ENCODE measurements around the gene FAM228B. TPM values are rescaled to one million over a fixed set of nuclear protein-coding genes. Genes with fewer than 3 reads are reported as not detected.

FAM228B gene
- total and polyA plus RNA-seq, 9 donors, result 24.6 to 76.8 (median 68.8) TPM

DNA sequence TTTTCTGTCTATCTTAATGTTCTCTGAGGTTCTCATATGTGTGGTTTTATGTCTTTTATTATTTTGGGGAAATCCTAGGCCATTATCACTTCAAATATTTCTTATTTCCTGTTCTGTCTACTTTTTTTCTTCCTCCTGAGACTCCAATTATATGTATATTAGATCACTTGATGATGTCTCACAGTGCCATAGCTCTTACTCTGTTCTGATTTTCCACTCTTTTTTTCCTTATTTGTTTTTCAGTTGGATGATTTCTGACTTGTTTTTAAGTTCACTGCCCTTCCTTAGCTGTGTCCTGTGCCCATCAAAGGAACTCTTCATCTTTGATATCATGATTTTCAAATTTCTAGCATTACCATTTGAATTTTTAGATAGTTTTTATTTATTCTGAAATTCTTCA, 24.1 kb downstream of the FAM228B start:
- Histone ChIP-seq H3K9me3 (no peaks in the 10 kb centered on the region), H3K36me3 (no peaks in the 10 kb centered on the region), H3K27me3 (no peaks in the 10 kb centered on the region), H3K27ac (no peak overlapping the region), H3K4me1 (ENCODE audit: insufficient read depth) (no peaks in the 10 kb centered on the region), H3K4me3 (no peak overlapping the region)
- no peak for DNase-seq
- no peak for TF ChIP-seq EP300 (IDR thresholded peaks at IDR 0.05)
- no peak for TF ChIP-seq POLR2A (IDR thresholded peaks at IDR 0.05)
- TF ChIP-seq, protein P1, sequence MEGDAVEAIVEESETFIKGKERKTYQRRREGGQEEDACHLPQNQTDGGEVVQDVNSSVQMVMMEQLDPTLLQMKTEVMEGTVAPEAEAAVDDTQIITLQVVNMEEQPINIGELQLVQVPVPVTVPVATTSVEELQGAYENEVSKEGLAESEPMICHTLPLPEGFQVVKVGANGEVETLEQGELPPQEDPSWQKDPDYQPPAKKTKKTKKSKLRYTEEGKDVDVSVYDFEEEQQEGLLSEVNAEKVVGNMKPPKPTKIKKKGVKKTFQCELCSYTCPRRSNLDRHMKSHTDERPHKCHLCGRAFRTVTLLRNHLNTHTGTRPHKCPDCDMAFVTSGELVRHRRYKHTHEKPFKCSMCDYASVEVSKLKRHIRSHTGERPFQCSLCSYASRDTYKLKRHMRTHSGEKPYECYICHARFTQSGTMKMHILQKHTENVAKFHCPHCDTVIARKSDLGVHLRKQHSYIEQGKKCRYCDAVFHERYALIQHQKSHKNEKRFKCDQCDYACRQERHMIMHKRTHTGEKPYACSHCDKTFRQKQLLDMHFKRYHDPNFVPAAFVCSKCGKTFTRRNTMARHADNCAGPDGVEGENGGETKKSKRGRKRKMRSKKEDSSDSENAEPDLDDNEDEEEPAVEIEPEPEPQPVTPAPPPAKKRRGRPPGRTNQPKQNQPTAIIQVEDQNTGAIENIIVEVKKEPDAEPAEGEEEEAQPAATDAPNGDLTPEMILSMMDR (IDR thresholded peaks at IDR 0.05), result no peak
- intact Hi-C loops (cut with DNase I), result no loop called here

DNA sequence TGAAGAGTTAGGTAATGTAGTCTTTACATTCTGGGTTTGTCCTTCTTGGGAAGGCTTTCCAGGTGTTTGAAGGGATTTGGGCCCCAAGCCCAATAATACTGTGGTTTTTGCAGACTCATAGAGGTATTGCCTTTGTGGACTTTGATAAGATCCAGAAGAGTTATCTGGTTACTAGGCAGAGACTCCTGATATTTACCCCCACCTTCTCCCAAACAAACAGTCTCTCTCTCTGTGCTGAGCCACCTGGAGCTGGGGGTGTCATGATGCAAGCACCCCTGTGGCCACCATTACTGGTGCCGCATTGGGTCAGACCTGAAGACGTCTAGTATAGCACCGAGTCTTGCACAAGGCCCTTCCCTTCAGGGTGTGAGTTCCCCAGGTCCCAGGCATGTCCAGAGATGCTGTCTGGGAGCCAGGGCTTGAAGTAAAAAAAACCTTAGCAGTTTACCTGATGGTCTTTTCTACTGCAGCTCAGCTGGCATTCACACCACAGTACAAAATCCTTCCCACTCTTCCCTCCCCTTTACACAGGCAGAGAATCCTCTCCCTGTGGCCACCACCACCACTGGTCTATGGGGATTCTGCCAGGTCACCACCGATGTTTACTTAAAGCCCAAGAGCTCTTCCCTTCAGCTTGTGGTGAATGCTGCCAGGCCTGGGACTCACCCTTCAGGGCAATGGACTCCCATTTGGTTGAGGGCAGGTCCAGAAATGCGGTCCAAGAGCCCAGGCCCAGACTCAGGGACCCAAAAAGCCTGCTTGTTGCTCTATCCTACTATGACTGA, 29.3 kb downstream of the FAM228B start:
- Histone ChIP-seq H3K27me3 (no peaks in the 10 kb centered on the region), H3K4me3 (no peak overlapping the region), H3K9me3 (no peaks in the 10 kb centered on the region), H3K27ac (no peak overlapping the region), H3K36me3 (no peaks in the 10 kb centered on the region), H3K4me1 (ENCODE audit: insufficient read depth) (no peaks in the 10 kb centered on the region)
- TF ChIP-seq POLR2A (IDR thresholded peaks at IDR 0.05) (no peak), EP300 (IDR thresholded peaks at IDR 0.05) (no peak)
- TF ChIP-seq, protein P1 (IDR thresholded peaks at IDR 0.05), result no peak
- intact Hi-C loops (cut with DNase I), result no loop called here
- WGBS, 3 donors, result 92 to 95% (median 93%) methylated on average over 5 of the region's 5 CpGs
- DNase-seq, result no peak

DNA sequence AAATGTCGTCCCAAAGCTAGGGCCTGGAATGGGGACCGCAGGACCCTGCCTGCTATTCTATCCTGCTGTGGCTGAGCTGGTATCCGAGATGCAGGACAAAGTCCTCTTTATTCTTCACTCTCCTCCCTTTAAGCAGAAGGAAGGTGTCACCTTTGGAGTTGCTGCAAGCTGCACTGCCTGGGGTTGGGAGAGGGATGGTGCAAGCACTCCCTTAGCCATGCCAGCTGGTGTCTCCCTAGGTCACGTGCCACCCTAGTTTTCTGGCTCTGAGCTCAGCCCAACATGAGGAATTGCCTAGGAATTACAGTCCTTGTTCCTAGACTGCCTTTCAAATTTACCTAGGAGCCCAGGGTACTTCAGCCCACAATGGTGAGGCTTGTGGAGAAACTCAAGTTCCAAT, 30.2 kb downstream of the FAM228B start:
- TF ChIP-seq, protein P1 (IDR thresholded peaks at IDR 0.05), result no peak
- TF ChIP-seq POLR2A (IDR thresholded peaks at IDR 0.05) (no peak), EP300 (IDR thresholded peaks at IDR 0.05) (no peak)
- H3K36me3 ChIP-seq, result no peaks in the 10 kb centered on the region
- intact Hi-C loops (cut with DNase I), result no loop called here
- no peak overlapping the region for H3K27ac ChIP-seq
- no peaks in the 10 kb centered on the region for H3K4me1 ChIP-seq (ENCODE audit: insufficient read depth)
- no peak overlapping the region for H3K4me3 ChIP-seq
- no peaks in the 10 kb centered on the region for H3K27me3 ChIP-seq
- no peaks in the 10 kb centered on the region for H3K9me3 ChIP-seq
- WGBS, 3 donors, result 92 to 97% (median 93%) methylated on average over 4 of the region's 4 CpGs
- no peak for DNase-seq

DNA sequence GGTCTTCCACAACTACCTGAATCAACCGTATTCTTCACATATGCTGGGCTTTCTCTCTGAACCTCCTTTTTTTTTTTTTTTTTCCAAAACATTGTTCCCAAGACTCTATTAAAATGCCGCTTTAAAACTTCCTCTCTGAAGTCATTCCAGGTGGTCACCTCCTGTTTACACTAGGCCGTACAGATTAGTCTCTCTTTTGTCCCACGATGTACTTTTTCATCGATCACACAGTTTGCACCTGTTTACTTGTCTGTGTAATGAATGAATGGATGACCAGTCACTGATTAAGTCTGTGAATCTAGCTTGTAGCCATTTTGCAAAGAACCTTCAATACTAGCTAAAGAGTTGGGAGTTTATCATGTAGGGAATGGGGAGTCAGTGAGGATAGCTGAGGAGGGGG, 34.9 kb downstream of the FAM228B start:
- no peaks in the 10 kb centered on the region for H3K36me3 ChIP-seq
- intact Hi-C loops (cut with DNase I), result no loop called here
- TF ChIP-seq, protein P1 (IDR thresholded peaks at IDR 0.05), result no peak
- TF ChIP-seq EP300 (IDR thresholded peaks at IDR 0.05) (no peak), POLR2A (IDR thresholded peaks at IDR 0.05) (no peak)

More for the DNA sequence above, 34.9 kb downstream of the FAM228B start:
- no peaks in the 10 kb centered on the region for H3K4me1 ChIP-seq (ENCODE audit: insufficient read depth)
- DNase-seq, result no peak
- no peaks in the 10 kb centered on the region for H3K9me3 ChIP-seq
- no peak overlapping the region for H3K27ac ChIP-seq
- H3K4me3 ChIP-seq, result no peak overlapping the region
- 90 to 92% (median 91%) methylated on average over 5 of the region's 5 CpGs for WGBS, 3 donors
- no peaks in the 10 kb centered on the region for H3K27me3 ChIP-seq
